H1 (cell line): ENCODE data around the gene ULK3. TPM values are rescaled to one million over a fixed set of nuclear protein-coding genes. Genes with fewer than 3 reads are reported as not detected.

Experiments used
- CTCF ChIA-PET: fragments of 300-600 bp; sonication (Branson Sonifier 250); formaldehyde crosslinking; loops from one replicate; lab custom pipeline; 2021; ENCODE audit not compliant: partially characterized antibody; lab: Charles Lee
- POLR2A ChIA-PET: fragments of 300-600 bp; sonication (Branson Sonifier 250); formaldehyde crosslinking; loops from one replicate; lab custom pipeline; 2021; ENCODE audit warnings: inconsistent platforms; ENCODE audit not compliant: partially characterized antibody; lab: Charles Lee
- DNase-seq, 2 experiments: peaks; one replicate each; pipeline versions ENCODE4 v3.0.0 to v3.0.0-alpha.2; 2010 to 2022; ENCODE audit warnings: low spot score in 2 of 2, low read depth in 1 of 2, mixed read lengths in 1 of 2
- FAIRE-seq: peaks from 2 replicates; lab custom pipeline; 2011; peaks lifted over from hg19 to GRCh38; lab: Jason Lieb, UNC
- H2AFZ ChIP-seq: 2 replicates; pipeline ENCODE4 v1.8.1; 2012; ENCODE audit warnings: low read length, inconsistent platforms
- H2AK5ac ChIP-seq: 2 replicates; pipeline ENCODE4 v1.6.1; 2013; ENCODE audit warnings: low read depth, low read length
- H2BK120ac ChIP-seq: replicated peaks from 2 replicates; pipeline ENCODE3; 2013; ENCODE audit warnings: low read depth, low read length, inconsistent platforms
- H2BK12ac ChIP-seq: 2 replicates; pipeline ENCODE4 v1.6.1; 2013; ENCODE audit warnings: low read depth, low read length
- H2BK15ac ChIP-seq: 2 replicates; pipeline ENCODE4 v1.6.1; 2013; ENCODE audit warnings: low read length
- H2BK20ac ChIP-seq: 2 replicates; pipeline ENCODE4 v1.6.1; 2013; ENCODE audit warnings: low read length
- H2BK5ac ChIP-seq: 2 replicates; pipeline ENCODE4 v1.6.1; 2013; ENCODE audit warnings: low read depth, low read length
- H3K14ac ChIP-seq: 2 replicates; pipeline ENCODE4 v1.6.1; 2013; ENCODE audit warnings: inconsistent platforms; ENCODE audit not compliant: insufficient read length
- H3K18ac ChIP-seq: 2 replicates; pipeline ENCODE4 v1.6.1; 2013; ENCODE audit warnings: low read length; ENCODE audit errors: extremely low read depth
- H3K23ac ChIP-seq: 2 replicates; pipeline ENCODE4 v1.6.1; 2013; ENCODE audit warnings: inconsistent platforms; ENCODE audit not compliant: insufficient read length
- H3K23me2 ChIP-seq: 2 replicates; pipeline ENCODE4 v1.6.1; 2013; ENCODE audit warnings: low read depth, low read length
- H3K27ac ChIP-seq: 2 replicates; pipeline ENCODE4 v1.6.1; 2011; ENCODE audit warnings: low read depth, low read length, inconsistent platforms
- H3K27me3 ChIP-seq, 4 experiments: replicated peaks in 1 of 4; 1 replicate in 1 of 4; 2 replicates in 3 of 4; pipeline versions ENCODE4 v1.6.1 to v1.8.1; 2011 to 2013; ENCODE audit warnings: low read length in 3 of 4, mild to moderate bottlenecking in 3 of 4, inconsistent platforms in 2 of 4, mixed read lengths in 2 of 4, moderate library complexity in 1 of 4; ENCODE audit not compliant: control insufficient read depth in 3 of 4, insufficient read depth in 3 of 4; ENCODE audit errors: extremely low read depth in 1 of 4
- H3K36me3 ChIP-seq, 4 experiments: 2 replicates each; pipeline versions ENCODE4 v1.6.1 to v1.8.1; 2011 to 2013; ENCODE audit warnings: mild to moderate bottlenecking in 4 of 4, low read length in 3 of 4, moderate library complexity in 2 of 4, control low read depth in 1 of 4, inconsistent platforms in 1 of 4; ENCODE audit not compliant: insufficient read depth in 4 of 4, control insufficient read depth in 2 of 4
- H3K4ac ChIP-seq: replicated peaks from 2 replicates; pipeline ENCODE3; 2013; ENCODE audit warnings: low read length, low read depth, mixed read lengths, inconsistent platforms; ENCODE audit not compliant: insufficient read length
- H3K4me1 ChIP-seq, 4 experiments: replicated peaks in 1 of 4; 1 replicate in 1 of 4; 2 replicates in 3 of 4; pipeline versions ENCODE4 v1.6.1 to v1.8.1; 2011 to 2013; ENCODE audit warnings: low read length in 3 of 4, inconsistent platforms in 2 of 4, mixed read lengths in 1 of 4; ENCODE audit not compliant: insufficient read depth in 4 of 4, control insufficient read depth in 3 of 4
- H3K4me2 ChIP-seq, 2 experiments: 2 replicates each; pipeline versions ENCODE4 v1.6.1 to v1.8.1; 2011 to 2013; ENCODE audit warnings: low read depth in 2 of 2, low read length in 2 of 2, control low read depth in 1 of 2, inconsistent platforms in 1 of 2, mild to moderate bottlenecking in 1 of 2; ENCODE audit not compliant: insufficient read depth in 1 of 2
- H3K4me3 ChIP-seq, 4 experiments: fragments of 200-600, 300-600 bp in 1 of 4; sonication (generic), shearing (Covaris generic), sonication (Bioruptor Twin) in 1 of 4; 2 replicates each; pipeline versions ENCODE4 v1.5.1 to v1.8.1; 2011 to 2016; ENCODE audit warnings: low read length in 4 of 4, low read depth in 3 of 4, control low read depth in 2 of 4, inconsistent platforms in 2 of 4, mild to moderate bottlenecking in 2 of 4, mixed read lengths in 1 of 4, moderate library complexity in 1 of 4; ENCODE audit not compliant: insufficient read depth in 2 of 4; ENCODE audit errors: extremely low read depth in 1 of 4
- H3K56ac ChIP-seq: replicated peaks from 2 replicates; pipeline ENCODE3; 2013; ENCODE audit warnings: low read depth, mild to moderate bottlenecking, mixed read lengths, low read length, inconsistent platforms; ENCODE audit not compliant: insufficient read length
- H3K79me1 ChIP-seq: 2 replicates; pipeline ENCODE4 v1.6.1; 2013; ENCODE audit warnings: low read depth, low read length, control low read depth
- H3K79me2 ChIP-seq, 2 experiments: 2 replicates each; pipeline versions ENCODE4 v1.6.1 to v1.8.1; 2012 to 2013; ENCODE audit warnings: low read length in 2 of 2, mild to moderate bottlenecking in 2 of 2, inconsistent platforms in 1 of 2; ENCODE audit not compliant: insufficient read depth in 2 of 2, control insufficient read depth in 1 of 2
- H3K9ac ChIP-seq, 4 experiments: replicated peaks in 1 of 4; 1 replicate in 1 of 4; 2 replicates in 3 of 4; pipeline versions ENCODE4 v1.6.1 to v1.8.1; 2011 to 2013; ENCODE audit warnings: low read depth in 3 of 4, low read length in 3 of 4, control low read depth in 2 of 4, mild to moderate bottlenecking in 2 of 4, moderate library complexity in 2 of 4, inconsistent platforms in 1 of 4; ENCODE audit errors: extremely low read depth in 1 of 4
- H3K9me3 ChIP-seq, 2 experiments: 2 replicates each; pipeline versions ENCODE4 v1.6.1 to v1.8.1; 2012 to 2013; ENCODE audit warnings: mild to moderate bottlenecking in 2 of 2, moderate library complexity in 2 of 2, control low read depth in 1 of 2, inconsistent platforms in 1 of 2, low read depth in 1 of 2, low read length in 1 of 2, mixed read lengths in 1 of 2; ENCODE audit not compliant: insufficient read depth in 2 of 2
- H4K20me1 ChIP-seq, 2 experiments: replicated peaks in 1 of 2; 2 replicates each; pipeline versions ENCODE3 to v1.8.1; 2011 to 2013; ENCODE audit warnings: inconsistent platforms in 2 of 2, low read length in 2 of 2, mild to moderate bottlenecking in 1 of 2; ENCODE audit not compliant: insufficient read depth in 2 of 2, control insufficient read depth in 1 of 2
- H4K5ac ChIP-seq: 2 replicates; pipeline ENCODE4 v1.6.1; 2013; ENCODE audit warnings: low read length, low read depth, mixed read lengths, inconsistent platforms; ENCODE audit not compliant: insufficient read length
- H4K8ac ChIP-seq: 2 replicates; pipeline ENCODE4 v1.8.0; 2013; ENCODE audit warnings: mild to moderate bottlenecking, moderate library complexity, low read length, inconsistent platforms; ENCODE audit not compliant: insufficient read depth; ENCODE audit errors: extremely low read depth
- H4K91ac ChIP-seq: replicated peaks from 2 replicates; pipeline ENCODE3; 2013; ENCODE audit warnings: low read length, mixed read lengths, inconsistent platforms; ENCODE audit not compliant: insufficient read length
- MAX ChIP-seq: IDR thresholded peaks from 2 replicates; pipeline ENCODE4 v1.6.1; 2012; ENCODE audit warnings: inconsistent platforms
- PHF8 ChIP-seq: fragments of 200-600 bp; sonication (generic); conservative IDR thresholded peaks from 2 replicates; pipeline ENCODE4 v1.7.1; 2012; ENCODE audit warnings: low read depth, mild to moderate bottlenecking, inconsistent platforms, low read length, moderate library complexity
- RXRA ChIP-seq: IDR thresholded peaks from 2 replicates; pipeline ENCODE4 v1.6.1; 2011; ENCODE audit warnings: low read depth, mild to moderate bottlenecking, low read length, moderate library complexity; ENCODE audit not compliant: insufficient read depth
- WGBS, 2 experiments: shearing (Covaris generic) in 1 of 2; methylation state at CpG; one replicate each; pipeline versions ENCODE4 v1.1.6 to v1.1.7; 2013 to 2015; ENCODE audit warnings: low lambda C conversion rate in 2 of 2, mixed read lengths in 2 of 2, inconsistent platforms in 1 of 2, low coverage in 1 of 2, missing lambda C conversion rate in 1 of 2; ENCODE audit not compliant: insufficient replicate concordance in 2 of 2, insufficient coverage in 1 of 2, insufficient read length in 1 of 2; ENCODE audit errors: extremely low coverage in 1 of 2, missing lambda C conversion rate in 1 of 2; 5-methylcytosine and 5-hydroxymethylcytosine counted together
- polyA plus RNA-seq, 7 experiments: library from polyadenylated mRNA; depleted of rRNA in 3 of 7; stranded (reverse) in 5 of 7; unstranded in 2 of 7; fragments of >200 nt in 5 of 7; fragments of 200-250 nt in 2 of 7; gene quantifications; 1 replicate in 5 of 7; 2 replicates in 1 of 7; 4 replicates in 1 of 7; pipeline versions ENCODE4 v1.2.1 to v1.2.3, GENCODE V29; 2011 to 2013; ENCODE audit warnings: missing spikeins in 2 of 7, mixed read lengths in 2 of 7
- total RNA-seq: library from RNA; stranded (reverse); fragmentation: NEBNext Ultra II Directional; extraction: Animal tissue kit (Norgen Biotek cat#: 25700); gene quantifications from 2 replicates; pipeline ENCODE4 v1.2.1, GENCODE V29; 2021

ULK3 gene
- total and polyA plus RNA-seq, 2 of the 8 experiments (the other 6 are each of a cell fraction or from before 2014, with no cell fraction given): 27.1 to 34.4 TPM

- Histone ChIP-seq H3K27ac (no peak overlapping the region), H3K4me2 (no peak overlapping the region), H2BK15ac (no peak overlapping the region), H3K36me3 (no peaks in the 10 kb centered on the region), H3K9ac (no peak overlapping the region), H2AK5ac (no peak overlapping the region), H3K56ac (no peak overlapping the region), H3K14ac (no peak overlapping the region), H3K4me1 (peaks cover 0 to 14% (median 5%) of the 10 kb centered on the region in 4 experiments; a peak in 5 of 7 replicates), H3K9me3 (no peaks in the 10 kb centered on the region), H4K20me1 (no peaks in the 10 kb centered on the region), H3K79me1 (no peaks in the 10 kb centered on the region), H2BK5ac (no peak overlapping the region), H3K79me2 (no peaks in the 10 kb centered on the region), H3K18ac (no peak overlapping the region), H2BK20ac (no peak overlapping the region), H3K4me3 (no peak overlapping the region), H3K4ac (no peak overlapping the region), H4K91ac (no peak overlapping the region), H2BK120ac (no peak overlapping the region), H3K23me2 (0 out of 2 replicates have a peak, but pooled peaks cover 4% of the 10 kb centered on the region), H4K8ac (no peak overlapping the region), H4K5ac (no peak overlapping the region), H3K23ac (no peak overlapping the region), H2BK12ac (no peak overlapping the region), H2AFZ (no peak overlapping the region), H3K27me3 (peaks cover 4 to 35% (median 23%) of the 10 kb centered on the region in 4 experiments)
- ChIA-PET CTCF (interaction anchor here (1.3 to 15.7 kb wide), 3 partner anchors 16 to 51 kb away, joined by 3 to 135 read pairs (median 22); no protein-coding TSS in a partner anchor), POLR2A (interaction anchor here (1.2 to 1.8 kb wide), 2 partner anchors 9 to 16 kb away, joined by 3 to 5 read pairs; no protein-coding TSS in a partner anchor)
- 84% methylated on average over 4 of the region's 4 CpGs; no CpG with 5 or more reads in 1 of the 2 experiments for WGBS, 2 experiments
- FAIRE-seq: no peak
- TF ChIP-seq RXRA (no peak), MAX (no peak), PHF8 (no peak)
- DNase-seq: no peak
Observed at GRCh38 chr15:74822233-74822632, 20.7 kb downstream of the ULK3 start.
